Coronary artery (tissue), 2 donors: Measurements from ENCODE around the gene AGBL4.

ENCODE experiments used
- DNase-seq: peaks from one replicate; pipeline ENCODE4 v3.0.0-alpha.2; 2017; ENCODE audit warnings: low spot score
- H3K27ac ChIP-seq, 2 donors: fragments of 200-600 bp; sonication (generic); one replicate each; pipeline ENCODE4 v1.5.1; 2016 to 2019
- H3K4me3 ChIP-seq: fragments of 200-600 bp; sonication (generic); 2 replicates; pipeline ENCODE4 v1.5.1; 2016; ENCODE audit warnings: mild to moderate bottlenecking, moderate library complexity
- TF ChIP-seq, protein P1 (sequence below): fragments of 200-600 bp; sonication (generic); IDR thresholded peaks from one replicate; pipeline ENCODE4 v1.5.1; 2019; ENCODE audit warnings: antibody characterized with exemption

AGBL4 gene

DNA sequence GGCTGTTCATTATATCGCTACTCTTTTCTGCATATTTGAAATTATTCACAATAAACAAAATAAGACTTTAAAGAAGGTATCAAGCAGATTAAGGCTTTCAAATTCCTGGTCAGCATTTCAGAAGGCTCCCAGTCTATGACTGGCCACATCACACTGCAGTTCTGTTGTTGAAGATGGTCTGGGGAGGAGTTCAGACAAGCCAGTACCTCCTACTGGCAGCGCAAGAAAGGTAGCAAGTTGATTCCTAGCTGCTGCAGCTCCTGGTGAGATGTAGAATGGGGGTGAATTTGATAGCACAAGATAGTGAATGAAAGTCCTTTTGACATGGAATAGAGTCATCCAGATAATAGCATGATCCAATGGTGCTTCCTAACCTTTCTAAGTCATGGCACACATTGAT lies 1158.8 kb downstream of the AGBL4 start:
- Histone ChIP-seq H3K4me3 (no peak overlapping the region), H3K27ac (no peak overlapping the region)
- no peak for DNase-seq
- TF ChIP-seq, protein P1, sequence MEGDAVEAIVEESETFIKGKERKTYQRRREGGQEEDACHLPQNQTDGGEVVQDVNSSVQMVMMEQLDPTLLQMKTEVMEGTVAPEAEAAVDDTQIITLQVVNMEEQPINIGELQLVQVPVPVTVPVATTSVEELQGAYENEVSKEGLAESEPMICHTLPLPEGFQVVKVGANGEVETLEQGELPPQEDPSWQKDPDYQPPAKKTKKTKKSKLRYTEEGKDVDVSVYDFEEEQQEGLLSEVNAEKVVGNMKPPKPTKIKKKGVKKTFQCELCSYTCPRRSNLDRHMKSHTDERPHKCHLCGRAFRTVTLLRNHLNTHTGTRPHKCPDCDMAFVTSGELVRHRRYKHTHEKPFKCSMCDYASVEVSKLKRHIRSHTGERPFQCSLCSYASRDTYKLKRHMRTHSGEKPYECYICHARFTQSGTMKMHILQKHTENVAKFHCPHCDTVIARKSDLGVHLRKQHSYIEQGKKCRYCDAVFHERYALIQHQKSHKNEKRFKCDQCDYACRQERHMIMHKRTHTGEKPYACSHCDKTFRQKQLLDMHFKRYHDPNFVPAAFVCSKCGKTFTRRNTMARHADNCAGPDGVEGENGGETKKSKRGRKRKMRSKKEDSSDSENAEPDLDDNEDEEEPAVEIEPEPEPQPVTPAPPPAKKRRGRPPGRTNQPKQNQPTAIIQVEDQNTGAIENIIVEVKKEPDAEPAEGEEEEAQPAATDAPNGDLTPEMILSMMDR: no peak

DNA sequence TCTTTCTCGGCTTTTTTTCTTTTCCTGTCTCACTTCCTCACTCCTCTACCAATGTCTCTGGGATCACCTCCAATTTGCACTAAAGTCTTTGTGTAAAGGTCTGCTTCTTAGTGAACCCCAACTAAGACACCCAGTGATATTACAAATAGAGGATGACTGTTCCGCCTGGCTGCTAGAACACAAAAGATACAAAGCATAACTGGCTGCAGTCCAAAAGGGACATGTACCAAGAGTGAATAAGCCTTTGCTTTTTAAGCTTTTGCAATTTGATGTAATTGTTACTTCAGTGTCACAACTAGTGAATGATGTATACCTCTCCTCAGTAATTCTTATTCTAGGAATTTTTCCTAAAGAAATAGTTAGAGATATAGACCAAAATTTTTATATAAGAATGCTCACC lies 1164.3 kb downstream of the AGBL4 start:
- H3K27ac ChIP-seq: no peak overlapping the region
- no peak for DNase-seq
- TF ChIP-seq, protein P1: no peak

DNA sequence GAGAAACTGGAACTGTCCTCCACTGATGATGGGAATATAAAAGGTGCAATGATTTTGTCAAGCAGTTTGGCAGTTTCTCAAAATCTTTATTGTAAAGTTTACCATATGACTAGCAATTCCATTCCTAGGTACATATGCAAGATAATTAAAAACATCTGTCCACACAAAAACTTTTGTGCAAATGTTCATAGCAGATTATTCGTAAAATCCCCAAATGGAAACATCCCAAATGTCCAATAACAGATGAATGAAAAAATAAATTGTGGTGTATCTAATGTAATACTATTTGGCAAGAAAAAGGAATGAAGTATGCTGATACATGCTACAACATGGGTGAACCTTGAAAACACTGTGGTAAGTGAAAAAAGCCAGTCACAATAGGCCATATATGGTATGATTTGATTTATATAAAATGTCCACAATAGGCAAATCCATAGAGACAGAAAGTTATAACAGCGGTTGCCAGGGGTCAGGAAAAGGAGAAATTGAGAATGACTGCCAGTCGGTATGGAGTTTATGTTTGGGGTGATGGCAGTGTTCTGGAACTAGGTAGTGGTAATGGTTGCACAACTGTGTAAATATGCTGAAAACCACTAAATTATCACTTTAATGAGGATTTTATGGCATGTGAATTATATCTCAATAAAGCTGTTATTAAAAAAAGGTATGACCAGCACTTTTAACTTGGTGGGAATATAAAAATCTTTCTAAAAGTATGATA lies 1165.4 kb downstream of the AGBL4 start:
- Histone ChIP-seq H3K4me3 (no peak overlapping the region), H3K27ac (no peak overlapping the region)
- TF ChIP-seq, protein P1: no peak
- no peak for DNase-seq

More for the DNA sequence above, 1164.3 kb downstream of the AGBL4 start:
- no peak overlapping the region for H3K4me3 ChIP-seq

DNA sequence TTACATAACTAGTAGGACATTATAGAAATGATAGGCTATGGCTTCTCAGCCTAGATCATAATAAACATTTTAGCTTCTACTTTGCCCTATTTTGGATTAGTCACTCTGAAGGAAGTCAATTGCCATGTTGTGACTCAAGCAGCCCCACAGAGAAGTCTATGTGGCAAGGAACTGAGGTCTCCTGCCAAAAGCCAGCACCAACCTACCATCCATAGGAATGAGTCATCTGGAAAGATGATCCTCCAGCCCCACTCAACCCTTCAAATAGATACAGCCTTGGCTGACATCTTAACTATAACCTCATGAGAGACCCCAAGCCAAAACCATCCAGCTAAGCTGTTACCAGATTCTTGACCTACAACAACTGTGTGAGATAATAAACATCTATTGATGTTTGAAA lies 1170.7 kb downstream of the AGBL4 start:
- H3K27ac ChIP-seq: no peak overlapping the region
- no peak for DNase-seq
- H3K4me3 ChIP-seq: no peak overlapping the region
- TF ChIP-seq, protein P1: no peak

DNA sequence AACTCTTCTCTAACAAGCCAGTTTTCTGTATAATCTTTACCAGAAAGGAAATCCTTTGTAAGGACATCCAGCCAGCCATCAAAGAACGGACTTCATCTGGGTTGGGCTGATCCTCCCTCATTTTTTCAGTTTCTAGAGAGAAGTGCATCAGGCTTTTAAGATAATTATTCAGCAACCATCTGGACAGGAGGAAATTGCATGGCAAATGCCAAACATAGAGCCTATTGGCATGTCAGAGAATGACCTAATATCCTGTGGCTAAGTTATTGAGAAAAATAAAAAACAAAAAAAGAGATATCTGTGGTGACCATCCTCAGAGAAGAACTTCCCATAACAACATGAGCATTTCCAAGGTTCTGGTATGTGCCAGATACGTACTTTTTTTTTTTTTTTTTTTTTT lies 1172.1 kb downstream of the AGBL4 start:
- no peak for DNase-seq
- TF ChIP-seq, protein P1: no peak
- Histone ChIP-seq H3K4me3 (no peak overlapping the region), H3K27ac (no peak overlapping the region)

GRCh38 chr1:48848035-48848434 lies 1175.7 kb downstream of the AGBL4 start:
- no peak for DNase-seq
- Histone ChIP-seq H3K27ac (no peak overlapping the region), H3K4me3 (no peak overlapping the region)
- TF ChIP-seq, protein P1: no peak

DNA sequence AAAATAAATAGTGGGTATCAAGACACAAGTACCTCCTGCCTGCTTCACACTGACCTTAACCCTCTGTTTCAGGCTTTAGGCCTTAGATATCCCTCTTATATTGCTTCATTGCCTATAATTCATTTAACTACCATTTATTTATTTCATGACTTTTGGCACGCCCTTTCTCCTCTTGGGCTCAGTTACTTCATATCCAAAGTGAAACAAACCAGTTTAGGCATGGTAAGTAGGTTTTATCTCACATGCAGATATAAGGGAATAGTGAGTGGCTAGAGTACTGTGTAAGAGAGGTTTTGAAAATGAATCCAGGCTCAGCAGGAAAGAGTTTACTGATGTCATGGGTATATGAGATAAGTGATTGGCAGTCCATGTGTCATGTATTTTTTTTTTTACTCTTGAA lies 1177.3 kb downstream of the AGBL4 start:
- Histone ChIP-seq H3K4me3 (no peak overlapping the region), H3K27ac (no peak overlapping the region)
- no peak for DNase-seq
- TF ChIP-seq, protein P1: no peak
